Stimulated activated CD4-positive, alpha-beta T cell treated with anti-CD3 and anti-CD28 coated beads, Interleukin-2, amount 100 ng/mL, for 48 hours (primary cell): Measurements from ENCODE around the gene NFKB1.

Experiments
- DNase-seq, 2 donors: peaks; one replicate each; pipeline ENCODE4 v3.0.0-alpha.2; 2020

Gene NFKB1

DNA sequence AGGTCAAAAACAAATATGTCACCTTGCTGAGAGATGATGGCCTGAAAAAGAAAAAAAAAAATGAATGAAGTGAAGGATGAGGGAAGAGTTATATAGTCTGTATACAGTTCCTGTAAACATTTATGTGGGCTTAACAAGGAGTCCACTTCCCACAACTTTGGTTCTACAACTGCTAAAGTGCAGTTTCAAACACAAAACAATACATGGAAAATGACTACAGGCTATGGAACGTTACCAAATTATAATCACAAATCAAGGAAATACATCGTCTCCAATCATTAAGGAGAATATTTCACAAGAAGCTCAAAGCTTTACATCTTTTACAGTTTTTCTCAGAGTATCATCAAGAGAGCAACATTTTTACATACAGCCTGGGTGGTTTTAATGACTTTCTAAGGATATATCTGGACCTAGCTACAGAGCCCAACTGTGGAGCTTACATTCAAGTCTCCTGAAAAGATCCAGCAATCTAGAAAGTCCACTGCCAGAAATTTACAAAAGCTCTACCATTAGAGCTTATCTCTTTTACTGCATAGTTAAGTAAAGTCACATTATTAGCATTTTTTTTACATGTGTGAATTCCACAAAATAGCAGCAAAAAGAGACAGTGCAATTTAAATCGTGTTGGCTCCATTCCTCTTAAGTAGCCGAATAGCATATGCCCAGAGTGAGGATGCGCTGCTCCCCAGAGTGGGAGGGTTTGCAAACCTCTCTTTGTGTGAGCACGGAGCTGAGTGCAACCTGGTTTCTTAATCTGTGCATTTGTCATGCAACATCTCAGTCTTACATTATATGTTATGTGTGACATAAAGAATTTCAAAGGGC, 131.3 kb downstream of the NFKB1 start:
- no peak for DNase-seq

GRCh38 chr4:102633100-102633499, 131.9 kb downstream of the NFKB1 start:
- no peak for DNase-seq

- no peak for DNase-seq
Observed at GRCh38 chr4:102637391-102637790, 136.2 kb downstream of the NFKB1 start.

- DNase-seq, result no peak
Observed at GRCh38 chr4:102638621-102639020, 137.5 kb downstream of the NFKB1 start.

DNA sequence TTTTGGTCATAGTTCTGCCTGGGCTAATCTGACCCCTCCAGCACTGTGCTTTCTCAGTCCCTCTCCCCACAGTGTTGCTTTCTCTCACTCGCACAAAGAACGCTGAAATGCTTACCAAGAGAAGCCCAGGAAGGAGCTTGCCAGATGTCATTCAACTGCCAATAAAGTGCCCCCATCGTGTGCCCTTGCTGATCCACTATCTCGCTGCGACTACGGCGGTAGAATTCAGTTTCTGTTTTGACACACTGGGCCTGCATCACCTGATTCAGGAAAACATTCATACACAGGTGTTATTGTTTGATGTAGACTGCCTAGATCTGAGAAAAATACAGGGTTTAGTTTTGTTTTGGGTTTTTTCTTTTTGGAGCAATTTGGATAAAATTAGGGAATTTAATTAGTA, 138.4 kb downstream of the NFKB1 start:
- no peak for DNase-seq

DNA sequence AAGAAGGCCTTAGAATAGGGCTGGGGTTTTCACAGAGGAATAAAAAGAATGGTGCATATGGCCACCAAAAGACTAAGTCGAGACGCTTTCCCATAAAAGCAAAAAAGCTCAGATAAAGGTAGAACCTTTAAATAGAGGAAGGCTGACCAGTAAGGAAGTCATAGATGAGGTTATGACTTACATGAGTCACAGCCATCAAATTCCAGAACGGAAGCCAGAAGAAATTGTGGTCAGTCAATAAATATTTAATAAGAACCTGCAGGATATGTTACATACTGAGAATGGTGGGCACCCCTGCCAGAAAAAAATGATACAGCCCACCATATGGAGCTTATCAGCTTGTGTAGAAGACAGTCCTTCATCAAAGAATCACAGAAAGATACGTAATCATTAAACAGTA, 139.5 kb downstream of the NFKB1 start:
- DNase-seq, result no peak

DNA sequence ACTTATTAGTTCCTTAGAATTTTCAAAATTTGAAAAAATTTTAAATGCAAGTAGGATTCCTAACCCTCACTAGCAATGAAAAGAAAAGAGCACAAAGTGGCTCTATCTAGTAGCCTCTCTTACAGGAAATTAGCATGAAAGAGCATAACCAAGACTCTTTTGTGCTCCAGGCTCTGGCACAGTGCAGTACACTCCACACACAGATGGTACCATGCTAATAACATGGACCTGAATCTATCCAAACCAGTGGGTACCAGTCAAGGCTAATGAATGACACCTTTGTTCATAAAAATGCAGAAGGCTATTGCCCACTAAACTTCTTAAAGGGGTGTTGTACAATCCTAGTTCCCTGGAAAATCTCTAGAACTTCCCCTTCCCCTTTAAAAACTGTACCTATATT, 140.6 kb downstream of the NFKB1 start:
- no peak for DNase-seq

DNA sequence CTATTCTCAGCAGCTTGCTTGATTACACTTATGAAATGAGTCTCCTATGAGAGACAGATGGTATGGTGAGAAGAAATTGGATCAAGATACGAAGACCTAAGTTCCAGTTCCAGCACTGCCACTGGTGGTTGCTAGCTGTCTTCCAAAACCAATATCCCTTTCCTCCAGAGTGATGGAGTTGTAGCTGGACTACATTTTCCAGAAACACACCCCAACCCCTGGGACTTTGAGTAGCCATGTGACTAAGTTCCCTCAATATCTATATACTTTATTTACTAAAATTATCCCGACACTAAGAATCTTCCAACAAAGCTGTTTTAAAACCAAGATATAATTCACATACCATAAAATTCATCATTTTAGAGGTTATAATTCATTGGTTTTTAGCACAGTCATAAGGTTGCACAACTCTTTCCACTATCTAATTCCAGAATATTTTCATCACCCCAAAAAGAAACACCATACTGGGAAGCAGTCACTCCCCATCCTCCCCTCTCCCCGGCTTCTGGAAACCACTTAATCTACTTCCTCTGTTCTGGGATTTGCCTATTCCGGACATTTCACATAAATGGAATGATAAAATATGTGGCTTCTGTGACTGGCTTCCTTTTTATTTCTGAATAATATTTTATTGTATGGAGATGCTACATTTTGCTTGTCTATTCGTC, 141.6 kb downstream of the NFKB1 start:
- DNase-seq, result no peak

GRCh38 chr4:102647117-102647516, 146.0 kb downstream of the NFKB1 start:
- no peak for DNase-seq

DNA sequence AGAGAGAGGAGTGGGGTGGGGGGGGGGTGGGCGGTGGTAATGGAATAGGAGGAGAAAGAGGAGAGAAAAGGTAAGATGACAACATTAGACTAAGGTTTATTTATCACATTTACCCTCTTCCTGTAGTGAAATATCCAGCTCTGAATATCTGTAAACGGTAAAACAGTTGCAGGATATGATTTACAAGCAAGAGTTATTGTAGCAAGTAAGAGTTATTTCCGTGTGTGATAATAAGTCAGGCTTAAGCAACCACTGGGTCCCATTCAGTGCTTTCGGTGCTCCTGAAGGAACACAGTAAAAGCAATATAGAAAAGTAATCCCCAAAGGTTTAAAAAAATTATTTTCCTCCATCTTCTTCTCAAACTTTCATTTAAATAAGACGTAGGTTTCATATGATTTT, 156.0 kb downstream of the NFKB1 start:
- no peak for DNase-seq

GRCh38 chr4:102663073-102663472, 161.9 kb downstream of the NFKB1 start:
- no peak for DNase-seq

GRCh38 chr4:102665527-102665926, 164.4 kb downstream of the NFKB1 start:
- no peak for DNase-seq
